ENCODE measurements around the gene LRRN1. TPM values are rescaled to one million over a fixed set of nuclear protein-coding genes. Genes with fewer than 3 reads are reported as not detected.

Gene LRRN1
- 0.44 to 0.70 TPM (median 0.45 TPM) in 3 replicates for polyA plus RNA-seq
- 0.34 TPM for polyA plus RNA-seq (2011; ENCODE audit: low read depth)
- polyA plus RNA-seq (2011; cell fraction: cytosol; rRNA removed) = 0.49 and 0.80 TPM in 2 replicates
- 3.5 and 3.9 TPM in 2 replicates for polyA plus RNA-seq (2011; cell fraction: nucleus; rRNA removed)
- polyA plus RNA-seq (2012; ENCODE audit: low replicate concordance) = 0.34 and 0.38 TPM in 2 replicates
- polyA minus RNA-seq = 0.35 to 0.73 TPM (median 0.56 TPM) in 3 replicates
- polyA minus RNA-seq (2011; cell fraction: cytosol; rRNA and poly(A)+ RNA removed) = 2.9 TPM
- 1.6 and 4.5 TPM in 2 replicates for polyA minus RNA-seq (2011; cell fraction: nucleus; rRNA and poly(A)+ RNA removed)

DNA sequence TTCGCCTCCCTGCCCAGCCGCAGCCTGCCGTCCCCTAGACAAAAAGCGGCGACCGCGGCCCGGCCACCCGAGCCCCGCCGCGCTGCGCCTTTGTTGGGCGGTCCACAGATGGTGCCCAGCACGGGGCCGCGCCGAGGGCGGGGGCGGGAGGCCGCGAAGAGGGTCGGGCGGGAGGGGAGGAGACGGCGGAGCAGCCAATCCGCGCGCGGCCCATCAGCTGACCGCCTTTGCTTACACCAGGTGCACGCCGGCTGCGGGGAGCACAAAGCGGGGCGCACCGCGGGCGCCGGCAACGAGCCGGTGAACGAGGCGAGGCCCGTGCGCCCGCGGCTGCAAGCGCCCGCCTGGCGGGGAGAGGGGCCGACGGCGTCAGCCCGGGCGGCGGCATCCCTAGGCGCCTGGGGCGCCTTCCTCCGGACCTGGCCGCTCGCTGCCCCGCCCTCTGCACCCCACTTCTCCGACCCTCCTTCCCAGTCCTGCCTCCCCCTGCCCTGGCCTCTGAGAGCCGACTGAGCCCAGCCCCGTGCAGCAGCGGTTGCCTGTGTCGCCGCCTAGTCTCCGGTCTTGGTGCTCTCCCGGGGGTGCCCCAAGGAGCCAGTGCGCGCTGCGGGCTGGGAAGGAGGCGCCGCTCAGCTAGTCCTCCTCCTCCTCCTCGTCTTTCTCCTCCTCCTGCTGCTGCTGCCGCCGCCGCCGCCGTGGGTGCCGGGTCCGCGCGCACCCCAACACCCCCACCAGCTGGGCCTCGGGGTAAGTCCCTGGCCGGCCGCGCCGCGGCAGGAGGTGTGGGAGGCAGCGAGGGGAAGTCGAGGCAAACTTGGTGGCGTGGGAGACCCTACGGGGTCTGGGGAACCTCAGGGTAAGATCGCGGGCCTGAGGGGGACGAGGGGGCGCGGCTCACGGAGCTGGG is at the start of gene LRRN1:
Gene LRRN1, plus strand, starts transcription at position 259 of the 907 bp plus-strand sequence. CDS start 45,211 bp downstream, outside the sequence.
- peak within 1 kb of the TSS; percentile 40 for H2AFZ ChIP-seq (ENCODE audit: control insufficient read depth, low read length)
- no peaks in the 10 kb centered on the region for H3K4me1 ChIP-seq (ENCODE audit: control insufficient read depth, extremely low read depth, insufficient read depth, low read length)
- no peaks in the 10 kb centered on the region for H4K20me1 ChIP-seq (ENCODE audit: control insufficient read depth, extremely low read depth, insufficient read depth, low read length)
- FAIRE-seq (no peak), DNase-seq (ENCODE audit: low read depth, low spot score) (no peak)
- peak within 1 kb of the TSS; percentile 26 to 51 (median 46) for H3K4me3 ChIP-seq (ENCODE audit: control insufficient read depth in 2 of 3, extremely low read depth in 1 of 3, insufficient read depth in 2 of 3, low read depth in 1 of 3, low read length in 3 of 3)
- dilution Hi-C loops (cut with MboI; ENCODE audit: extremely low pct_ligation_motif_present, low sequenced_read_pairs) = no loop called here
- H3K79me2 ChIP-seq (ENCODE audit: control insufficient read depth, insufficient read depth, low read length) = no peaks in the 10 kb centered on the region
- H3K27ac ChIP-seq (ENCODE audit: control insufficient read depth, insufficient read depth, low read length) = no peak within 1 kb of the TSS
- peaks cover 52% of the 10 kb centered on the region for H3K27me3 ChIP-seq (ENCODE audit: control insufficient read depth, extremely low read depth, insufficient read depth, low read length)
- H3K36me3 ChIP-seq (ENCODE audit: control insufficient read depth in 2 of 2, extremely low read depth in 1 of 2, insufficient read depth in 2 of 2, low read length in 2 of 2) = no peaks in the 10 kb centered on the region
- no peak within 1 kb of the TSS for H3K9ac ChIP-seq (ENCODE audit: control insufficient read depth, extremely low read depth, insufficient read depth, low read length)
- H3K4me2 ChIP-seq (ENCODE audit: control insufficient read depth, extremely low read depth, insufficient read depth, low read depth, low read length) = peak within 1 kb of the TSS; percentile 74
- no peaks in the 10 kb centered on the region for H3K9me1 ChIP-seq (ENCODE audit: control insufficient read depth, extremely low read depth, insufficient read depth, low read length)
- no peaks in the 10 kb centered on the region for H3K9me3 ChIP-seq (ENCODE audit: control insufficient read depth, low read depth, low read length)
- TF ChIP-seq, protein P1, sequence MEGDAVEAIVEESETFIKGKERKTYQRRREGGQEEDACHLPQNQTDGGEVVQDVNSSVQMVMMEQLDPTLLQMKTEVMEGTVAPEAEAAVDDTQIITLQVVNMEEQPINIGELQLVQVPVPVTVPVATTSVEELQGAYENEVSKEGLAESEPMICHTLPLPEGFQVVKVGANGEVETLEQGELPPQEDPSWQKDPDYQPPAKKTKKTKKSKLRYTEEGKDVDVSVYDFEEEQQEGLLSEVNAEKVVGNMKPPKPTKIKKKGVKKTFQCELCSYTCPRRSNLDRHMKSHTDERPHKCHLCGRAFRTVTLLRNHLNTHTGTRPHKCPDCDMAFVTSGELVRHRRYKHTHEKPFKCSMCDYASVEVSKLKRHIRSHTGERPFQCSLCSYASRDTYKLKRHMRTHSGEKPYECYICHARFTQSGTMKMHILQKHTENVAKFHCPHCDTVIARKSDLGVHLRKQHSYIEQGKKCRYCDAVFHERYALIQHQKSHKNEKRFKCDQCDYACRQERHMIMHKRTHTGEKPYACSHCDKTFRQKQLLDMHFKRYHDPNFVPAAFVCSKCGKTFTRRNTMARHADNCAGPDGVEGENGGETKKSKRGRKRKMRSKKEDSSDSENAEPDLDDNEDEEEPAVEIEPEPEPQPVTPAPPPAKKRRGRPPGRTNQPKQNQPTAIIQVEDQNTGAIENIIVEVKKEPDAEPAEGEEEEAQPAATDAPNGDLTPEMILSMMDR (optimal IDR thresholded peaks at IDR 0.05 in 1 of 3, IDR thresholded peaks at IDR 0.05 in 1 of 3, conservative IDR thresholded peaks at IDR 0.05 in 1 of 3; ENCODE audit: extremely low read depth in 1 of 3, insufficient read depth in 2 of 3, low read length in 3 of 3) = peak in 1 of 3 experiments; percentile 16
- TF ChIP-seq EZH2 (IDR thresholded peaks at IDR 0.05; ENCODE audit: low read length) = peak; percentile 22

- dilution Hi-C loops (cut with MboI; ENCODE audit: extremely low pct_ligation_motif_present, low sequenced_read_pairs) = no loop called here
- no peaks in the 10 kb centered on the region for H3K36me3 ChIP-seq (ENCODE audit: control insufficient read depth in 2 of 2, extremely low read depth in 1 of 2, insufficient read depth in 2 of 2, low read length in 2 of 2)
- no peak overlapping the region for H3K27ac ChIP-seq (ENCODE audit: control insufficient read depth, insufficient read depth, low read length)
- no peak overlapping the region for H3K9ac ChIP-seq (ENCODE audit: control insufficient read depth, extremely low read depth, insufficient read depth, low read length)
- no peaks in the 10 kb centered on the region for H4K20me1 ChIP-seq (ENCODE audit: control insufficient read depth, extremely low read depth, insufficient read depth, low read length)
- no peaks in the 10 kb centered on the region for H3K9me3 ChIP-seq (ENCODE audit: control insufficient read depth, low read depth, low read length)
- H2AFZ ChIP-seq (ENCODE audit: control insufficient read depth, low read length) = no peak overlapping the region
- H3K9me1 ChIP-seq (ENCODE audit: control insufficient read depth, extremely low read depth, insufficient read depth, low read length) = no peaks in the 10 kb centered on the region
- FAIRE-seq (no peak), DNase-seq (ENCODE audit: low read depth, low spot score) (no peak)
- no peak for TF ChIP-seq EZH2 (IDR thresholded peaks at IDR 0.05; ENCODE audit: low read length)
- TF ChIP-seq, protein P1 (optimal IDR thresholded peaks at IDR 0.05 in 1 of 3, IDR thresholded peaks at IDR 0.05 in 1 of 3, conservative IDR thresholded peaks at IDR 0.05 in 1 of 3; ENCODE audit: extremely low read depth in 1 of 3, insufficient read depth in 2 of 3, low read length in 3 of 3) = no peak
- H3K79me2 ChIP-seq (ENCODE audit: control insufficient read depth, insufficient read depth, low read length) = no peaks in the 10 kb centered on the region
- no peak overlapping the region for H3K4me2 ChIP-seq (ENCODE audit: control insufficient read depth, extremely low read depth, insufficient read depth, low read depth, low read length)
- no peaks in the 10 kb centered on the region for H3K4me1 ChIP-seq (ENCODE audit: control insufficient read depth, extremely low read depth, insufficient read depth, low read length)
- H3K4me3 ChIP-seq (ENCODE audit: control insufficient read depth in 2 of 3, extremely low read depth in 1 of 3, insufficient read depth in 2 of 3, low read depth in 1 of 3, low read length in 3 of 3) = no peak overlapping the region
- no peaks in the 10 kb centered on the region for H3K27me3 ChIP-seq (ENCODE audit: control insufficient read depth, extremely low read depth, insufficient read depth, low read length)
These were observed 45.8 kb upstream of the LRRN1 start for GRCh38 chr3:3753416-3753815.
